Measurements from ENCODE around the gene SPO11.
A peak's percentile ranks its signal among the peaks of the same experiment; 100 is the strongest.

SPO11 gene

GRCh38 chr20:57364451-57364850 lies 34.8 kb downstream of the SPO11 start:
- DNase-seq: no peak
- intact Hi-C loops (cut with DNase I): no loop called here

GRCh38 chr20:57369596-57369995 lies 40.0 kb downstream of the SPO11 start:
- DNase-seq: no peak
- intact Hi-C loops (cut with DNase I): no loop called here

- DNase-seq: no peak
- intact Hi-C loops (cut with DNase I): loop anchor here (10.0 kb wide), 1 partner anchor 224 kb away; no protein-coding TSS in a partner anchor
Observed at GRCh38 chr20:57370316-57370715, 40.7 kb downstream of the SPO11 start.

GRCh38 chr20:57371363-57371762 lies 41.8 kb downstream of the SPO11 start:
- no peak for DNase-seq

GRCh38 chr20:57372157-57372556 lies 42.6 kb downstream of the SPO11 start:
- no peak for DNase-seq
- intact Hi-C loops (cut with DNase I): loop anchor here (10.0 kb wide), 1 partner anchor 223 kb away; no protein-coding TSS in a partner anchor

More at GRCh38 chr20:57371363-57371762, 41.8 kb downstream of the SPO11 start:
- intact Hi-C loops (cut with DNase I): loop anchor here (10.0 kb wide), 1 partner anchor 223 kb away; no protein-coding TSS in a partner anchor

GRCh38 chr20:57372581-57373350 lies 43.2 kb downstream of the SPO11 start:
- peak in 1 of 42 donors; percentile 38 for DNase-seq
- intact Hi-C loops (cut with DNase I): loop anchor here (10.0 kb wide), 1 partner anchor 222 kb away; no protein-coding TSS in a partner anchor

- intact Hi-C loops (cut with DNase I): loop anchor here (10.0 kb wide), 1 partner anchor 220 kb away; no protein-coding TSS in a partner anchor
- DNase-seq: peak in 1 of 42 donors; percentile 40
Observed at GRCh38 chr20:57374343-57374930, 44.8 kb downstream of the SPO11 start.

GRCh38 chr20:57374931-57375651 lies 45.5 kb downstream of the SPO11 start:
- peak in 7 of 42 donors; percentile 21 to 59 (median 33) for DNase-seq
- intact Hi-C loops (cut with DNase I): loop anchor here (10.0 kb wide), 1 partner anchor 220 kb away; no protein-coding TSS in a partner anchor

GRCh38 chr20:57375652-57376230 lies 46.1 kb downstream of the SPO11 start:
- intact Hi-C loops (cut with DNase I): loop anchor here (10.0 kb wide), 1 partner anchor 219 kb away; no protein-coding TSS in a partner anchor
- DNase-seq: no peak

- intact Hi-C loops (cut with DNase I): loop anchor here (10.0 kb wide), 1 partner anchor 217 kb away; no protein-coding TSS in a partner anchor
Observed at GRCh38 chr20:57377350-57377749, 47.7 kb downstream of the SPO11 start.

GRCh38 chr20:57378107-57378506 lies 48.5 kb downstream of the SPO11 start:
- DNase-seq: no peak
- intact Hi-C loops (cut with DNase I): loop anchor here (10.0 kb wide), 1 partner anchor 217 kb away; no protein-coding TSS in a partner anchor

More at GRCh38 chr20:57377350-57377749, 47.7 kb downstream of the SPO11 start:
- DNase-seq: no peak

- intact Hi-C loops (cut with DNase I): loop anchor here (10.0 kb wide), 1 partner anchor 216 kb away; no protein-coding TSS in a partner anchor
- no peak for DNase-seq
Observed at GRCh38 chr20:57378646-57379262, 49.2 kb downstream of the SPO11 start.

GRCh38 chr20:57379263-57379647 lies 49.7 kb downstream of the SPO11 start:
- intact Hi-C loops (cut with DNase I): loop anchor here (10.0 kb wide), 1 partner anchor 216 kb away; no protein-coding TSS in a partner anchor
- DNase-seq: no peak

- DNase-seq: peak in 1 of 42 donors; percentile 15
- intact Hi-C loops (cut with DNase I): no loop called here
Observed at GRCh38 chr20:57380081-57380750, 50.6 kb downstream of the SPO11 start.

- peak; percentile 44 to 96 (median 90) for DNase-seq
Observed at GRCh38 chr20:57381596-57382503, 52.2 kb downstream of the SPO11 start.

GRCh38 chr20:57382516-57382915 lies 52.9 kb downstream of the SPO11 start:
- no peak for DNase-seq
- intact Hi-C loops (cut with DNase I): no loop called here

More at GRCh38 chr20:57381596-57382503, 52.2 kb downstream of the SPO11 start:
- intact Hi-C loops (cut with DNase I): loop anchor here (1.0 kb wide), 1 partner anchor 113 kb away; no protein-coding TSS in a partner anchor
